ENCODE data around the gene MYO1D. TPM values are rescaled to one million over a fixed set of nuclear protein-coding genes. Genes with fewer than 3 reads are reported as not detected.

The MYO1D gene
- total RNA-seq, 2 donors from 2014 or later = 21.4 to 48.3 TPM

GRCh38 chr17:32602396-32602795 lies 274.5 kb downstream of the MYO1D start:
- no peaks in the 10 kb centered on the region for H3K4me1 ChIP-seq
- intact Hi-C loops (cut with DNase I) = no loop called here
- ATAC-seq (no peak), DNase-seq (no peak)
- no peaks in the 10 kb centered on the region for H3K27me3 ChIP-seq
- H3K4me3 ChIP-seq = no peak overlapping the region
- H3K9me3 ChIP-seq = no peaks in the 10 kb centered on the region
- WGBS, 2 donors = 90 to 93% methylated on average over 2 of the region's 2 CpGs
- TF ChIP-seq CTCF (IDR thresholded peaks at IDR 0.05) = no peak
- no peak for TF ChIP-seq POLR2A (IDR thresholded peaks at IDR 0.05)
- H3K27ac ChIP-seq = no peak overlapping the region
- H3K36me3 ChIP-seq (replicated peaks in 1 of 2; ENCODE audit: insufficient read depth in 1 of 2, low read depth in 2 of 2) = no peaks in the 10 kb centered on the region

GRCh38 chr17:32601866-32602265 lies 275.1 kb downstream of the MYO1D start:
- TF ChIP-seq POLR2A (IDR thresholded peaks at IDR 0.05) (no peak), CTCF (IDR thresholded peaks at IDR 0.05) (no peak)
- Histone ChIP-seq H3K4me1 (no peaks in the 10 kb centered on the region), H3K9me3 (no peaks in the 10 kb centered on the region), H3K27me3 (no peaks in the 10 kb centered on the region), H3K27ac (no peak overlapping the region), H3K4me3 (no peak overlapping the region), H3K36me3 (replicated peaks in 1 of 2; ENCODE audit: insufficient read depth in 1 of 2, low read depth in 2 of 2) (no peaks in the 10 kb centered on the region)
- intact Hi-C loops (cut with DNase I) = no loop called here
- DNase-seq = no peak
- no peak for ATAC-seq
- WGBS, 2 donors = 76 to 87% methylated on average over 2 of the region's 2 CpGs

GRCh38 chr17:32596628-32597027 lies 280.3 kb downstream of the MYO1D start:
- no peaks in the 10 kb centered on the region for H3K9me3 ChIP-seq
- no peaks in the 10 kb centered on the region for H3K36me3 ChIP-seq (replicated peaks in 1 of 2; ENCODE audit: insufficient read depth in 1 of 2, low read depth in 2 of 2)
- H3K27me3 ChIP-seq = no peaks in the 10 kb centered on the region
- TF ChIP-seq POLR2A (IDR thresholded peaks at IDR 0.05) (no peak), CTCF (IDR thresholded peaks at IDR 0.05) (no peak)
- 90 to 93% methylated on average over 2 of the region's 2 CpGs for WGBS, 2 donors
- no peak for DNase-seq
- no peak overlapping the region for H3K4me3 ChIP-seq
- intact Hi-C loops (cut with DNase I) = no loop called here
- ATAC-seq = no peak
- no peak overlapping the region for H3K27ac ChIP-seq
- H3K4me1 ChIP-seq = no peaks in the 10 kb centered on the region

- 88% methylated on average over 8 of the region's 8 CpGs for WGBS, 2 donors
- Histone ChIP-seq H3K27me3 (no peaks in the 10 kb centered on the region), H3K36me3 (replicated peaks in 1 of 2; ENCODE audit: insufficient read depth in 1 of 2, low read depth in 2 of 2) (no peaks in the 10 kb centered on the region), H3K4me1 (no peaks in the 10 kb centered on the region), H3K9me3 (no peaks in the 10 kb centered on the region), H3K4me3 (no peak overlapping the region), H3K27ac (no peak overlapping the region)
- ATAC-seq = no peak
- intact Hi-C loops (cut with DNase I) = no loop called here
- no peak for DNase-seq
- TF ChIP-seq CTCF (IDR thresholded peaks at IDR 0.05) = no peak
- no peak for TF ChIP-seq POLR2A (IDR thresholded peaks at IDR 0.05)
Observed at GRCh38 chr17:32596206-32596605, 280.7 kb downstream of the MYO1D start.

- no peak overlapping the region for H3K4me3 ChIP-seq
- no peak for DNase-seq
- no peak overlapping the region for H3K27ac ChIP-seq
- intact Hi-C loops (cut with DNase I) = no loop called here
- 76 to 83% methylated on average over 1 of the region's 1 CpG for WGBS, 2 donors
- H3K4me1 ChIP-seq = no peaks in the 10 kb centered on the region
- no peaks in the 10 kb centered on the region for H3K9me3 ChIP-seq
- no peaks in the 10 kb centered on the region for H3K27me3 ChIP-seq
- ATAC-seq = no peak
- TF ChIP-seq CTCF (IDR thresholded peaks at IDR 0.05) (no peak), POLR2A (IDR thresholded peaks at IDR 0.05) (no peak)
- no peaks in the 10 kb centered on the region for H3K36me3 ChIP-seq (replicated peaks in 1 of 2; ENCODE audit: insufficient read depth in 1 of 2, low read depth in 2 of 2)
Observed at GRCh38 chr17:32593003-32593402, 283.9 kb downstream of the MYO1D start.

All from body of pancreas (tissue), 4 donors.